ENCODE data around the gene TPRN.

Gene TPRN

GRCh38 chr9:137188490-137189296 lies 11.8 kb downstream of the TPRN start, which contains the start of the genes ANAPC2 and SSNA1:
Gene ANAPC2, minus strand, starts transcription at chr9:137188560. Its CDS starts 28 bp downstream, at chr9:137188532.
Gene SSNA1, plus strand, starts transcription at chr9:137188676. Its CDS starts 51 bp downstream, at chr9:137188727.
- peak; percentile 76 for DNase-seq (ENCODE audit: low read depth)

GRCh38 chr9:137188086-137188489 lies 12.5 kb downstream of the TPRN start:
- no peak for DNase-seq (ENCODE audit: low read depth)

- no peak for DNase-seq (ENCODE audit: low read depth)
These were observed 13.2 kb downstream of the TPRN start for GRCh38 chr9:137187386-137187785.

GRCh38 chr9:137186385-137186784 lies 14.2 kb downstream of the TPRN start:
- DNase-seq (ENCODE audit: low read depth), result no peak

GRCh38 chr9:137185921-137186320 lies 14.6 kb downstream of the TPRN start:
- no peak for DNase-seq (ENCODE audit: low read depth)

- no peak for DNase-seq (ENCODE audit: low read depth)
These were observed 15.5 kb downstream of the TPRN start for GRCh38 chr9:137184881-137185660.

GRCh38 chr9:137183980-137184595 lies 16.5 kb downstream of the TPRN start:
- no peak for DNase-seq (ENCODE audit: low read depth)

- no peak for DNase-seq (ENCODE audit: low read depth)
These were observed 17.7 kb downstream of the TPRN start for GRCh38 chr9:137182836-137183235.

GRCh38 chr9:137181680-137182079 lies 18.9 kb downstream of the TPRN start:
- DNase-seq (ENCODE audit: low read depth), result no peak

- no peak for DNase-seq (ENCODE audit: low read depth)
These were observed 20.1 kb downstream of the TPRN start for GRCh38 chr9:137180491-137180890.

GRCh38 chr9:137179761-137180160 lies 20.8 kb downstream of the TPRN start:
- no peak for DNase-seq (ENCODE audit: low read depth)

- DNase-seq (ENCODE audit: low read depth), result no peak
These were observed 21.5 kb downstream of the TPRN start for GRCh38 chr9:137178939-137179630.

GRCh38 chr9:137178201-137178938 lies 22.2 kb downstream of the TPRN start:
- DNase-seq (ENCODE audit: low read depth), result no peak

GRCh38 chr9:137176302-137177182 lies 24.0 kb downstream of the TPRN start:
- no peak for DNase-seq (ENCODE audit: low read depth)

- DNase-seq (ENCODE audit: low read depth), result no peak
These were observed 25.1 kb downstream of the TPRN start for GRCh38 chr9:137175345-137175961.

- DNase-seq (ENCODE audit: low read depth), result no peak
These were observed 25.7 kb downstream of the TPRN start for GRCh38 chr9:137174722-137175293.

GRCh38 chr9:137173796-137174664 lies 26.5 kb downstream of the TPRN start:
- no peak for DNase-seq (ENCODE audit: low read depth)

Measured in HS-27A (cell line).